ENCODE data around the gene IVNS1ABP. TPM values are rescaled to one million over a fixed set of nuclear protein-coding genes. Genes with fewer than 3 reads are reported as not detected.
"Not testable (repeated sequence)": the region's sequence is repeated elsewhere in the genome, so short reads cannot be mapped to it uniquely, and the experiment has no call there.

Gene IVNS1ABP
- total RNA-seq: 100 to 1,000 TPM; 261 to 265 TPM

- no peaks in the 10 kb centered on the region for H3K27me3 Mint-ChIP-seq
- POLR2A ChIA-PET: interaction anchor here (0.5 to 5.5 kb wide), 43 partner anchors 12 to 363 kb away, joined by 3 to 105 read pairs (median 5); partner anchors contain the start of genes SWT1 and TRMT1L
- H3K27ac Mint-ChIP-seq: peak within 1 kb of the TSS; percentile 96
- DNase-seq: peak; percentile 94
- ATAC-seq (ENCODE audit: low read depth): peak; percentile 82
- peaks cover 49% of the 10 kb centered on the region for H3K36me3 Mint-ChIP-seq
- H3K4me1 Mint-ChIP-seq: peaks cover 43% of the 10 kb centered on the region
- H3K4me3 Mint-ChIP-seq: peak within 1 kb of the TSS; percentile 96
- peaks cover 8% of the 10 kb centered on the region for H3K9me3 Mint-ChIP-seq
These were observed at the start of gene IVNS1ABP for GRCh38 chr1:185317034-185317885. TSS of gene IVNS1ABP (minus strand) at chr1:185317243. CDS start at chr1:185309493, 7,750 bp downstream.

- no peak overlapping the region for H3K4me3 Mint-ChIP-seq
- H3K36me3 Mint-ChIP-seq: peaks cover 41% of the 10 kb centered on the region
- H3K9me3 Mint-ChIP-seq: peaks cover 19% of the 10 kb centered on the region
- no peak for DNase-seq
- H3K27ac Mint-ChIP-seq: no peak overlapping the region
- POLR2A ChIA-PET: no interaction called here
- H3K27me3 Mint-ChIP-seq: no peaks in the 10 kb centered on the region
- no peak for ATAC-seq (ENCODE audit: low read depth)
- peaks cover 21% of the 10 kb centered on the region for H3K4me1 Mint-ChIP-seq
These were observed 48.9 kb upstream of the IVNS1ABP start for GRCh38 chr1:185365951-185366350.

- not testable (repeated sequence) for ATAC-seq (ENCODE audit: low read depth); H3K27ac Mint-ChIP-seq; H3K27me3 Mint-ChIP-seq; H3K4me3 Mint-ChIP-seq; DNase-seq
- peaks cover 21% of the 10 kb centered on the region for H3K9me3 Mint-ChIP-seq
- POLR2A ChIA-PET: interaction anchor here (0.5 kb wide), 1 partner anchor 12 kb away, joined by 3 read pairs; no protein-coding TSS in a partner anchor
- peaks cover 39% of the 10 kb centered on the region for H3K36me3 Mint-ChIP-seq
- H3K4me1 Mint-ChIP-seq: peaks cover 21% of the 10 kb centered on the region
These were observed 47.5 kb upstream of the IVNS1ABP start for GRCh38 chr1:185364528-185364927.

DNA sequence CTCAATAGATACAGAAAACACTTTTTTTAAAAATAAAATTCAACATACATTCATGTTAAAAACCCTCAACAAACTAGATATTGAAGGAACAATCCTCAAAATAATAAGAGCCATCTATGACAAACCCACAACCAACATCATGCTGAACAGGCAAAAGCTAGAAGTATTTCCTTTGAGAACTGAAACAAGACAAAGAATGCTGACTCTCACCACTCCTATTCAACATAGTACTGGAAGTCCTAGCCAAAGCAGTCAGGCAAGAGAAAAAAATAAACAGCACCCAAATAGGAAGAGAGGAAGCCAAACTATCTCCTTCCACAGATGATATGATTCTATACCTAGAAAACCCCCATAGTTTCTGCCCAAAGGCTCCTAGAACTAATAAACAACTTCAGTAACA, 46.2 kb upstream of the IVNS1ABP start:
- H3K4me3 Mint-ChIP-seq: no peak overlapping the region
- no peak for DNase-seq
- H3K27me3 Mint-ChIP-seq: no peaks in the 10 kb centered on the region
- ATAC-seq (ENCODE audit: low read depth): no peak
- no peak overlapping the region for H3K27ac Mint-ChIP-seq
- POLR2A ChIA-PET: no interaction called here
- peaks cover 46% of the 10 kb centered on the region for H3K36me3 Mint-ChIP-seq
- H3K9me3 Mint-ChIP-seq: peaks cover 23% of the 10 kb centered on the region
- peaks cover 10% of the 10 kb centered on the region for H3K4me1 Mint-ChIP-seq

GRCh38 chr1:185360714-185361113, 43.7 kb upstream of the IVNS1ABP start:
- peaks cover 10% of the 10 kb centered on the region for H3K4me1 Mint-ChIP-seq
- H3K27me3 Mint-ChIP-seq: no peaks in the 10 kb centered on the region
- H3K9me3 Mint-ChIP-seq: peaks cover 27% of the 10 kb centered on the region
- H3K36me3 Mint-ChIP-seq: peaks cover 53% of the 10 kb centered on the region
- DNase-seq (no peak), ATAC-seq (ENCODE audit: low read depth) (no peak)
- POLR2A ChIA-PET: no interaction called here
- no peak overlapping the region for H3K27ac Mint-ChIP-seq
- no peak overlapping the region for H3K4me3 Mint-ChIP-seq

- peaks cover 27% of the 10 kb centered on the region for H3K9me3 Mint-ChIP-seq
- no peak overlapping the region for H3K4me3 Mint-ChIP-seq
- peaks cover 50% of the 10 kb centered on the region for H3K36me3 Mint-ChIP-seq
- ATAC-seq (ENCODE audit: low read depth) (no peak), DNase-seq (no peak)
- no peak overlapping the region for H3K27ac Mint-ChIP-seq
- POLR2A ChIA-PET: no interaction called here
- peaks cover 7% of the 10 kb centered on the region for H3K4me1 Mint-ChIP-seq
- H3K27me3 Mint-ChIP-seq: no peaks in the 10 kb centered on the region
These were observed 41.9 kb upstream of the IVNS1ABP start for GRCh38 chr1:185358957-185359356.

- POLR2A ChIA-PET: no interaction called here
- Mint-ChIP-seq H3K4me1 (peaks cover under 1% of the 10 kb centered on the region), H3K36me3 (peaks cover 27% of the 10 kb centered on the region), H3K4me3 (no peak overlapping the region), H3K27me3 (no peaks in the 10 kb centered on the region), H3K27ac (no peak overlapping the region), H3K9me3 (peaks cover 11% of the 10 kb centered on the region)
- DNase-seq (no peak), ATAC-seq (ENCODE audit: low read depth) (no peak)
These were observed 38.9 kb upstream of the IVNS1ABP start for GRCh38 chr1:185355947-185356346.

GRCh38 chr1:185353124-185353523, 36.1 kb upstream of the IVNS1ABP start:
- no peak for ATAC-seq (ENCODE audit: low read depth)
- H3K4me1 Mint-ChIP-seq: peaks cover 14% of the 10 kb centered on the region
- peaks cover 5% of the 10 kb centered on the region for H3K9me3 Mint-ChIP-seq
- peaks cover 1% of the 10 kb centered on the region for H3K27me3 Mint-ChIP-seq
- H3K4me3 Mint-ChIP-seq: no peak overlapping the region
- no peak overlapping the region for H3K27ac Mint-ChIP-seq
- POLR2A ChIA-PET: interaction anchor here (1.4 kb wide), 1 partner anchor 14 kb away, joined by 5 read pairs; no protein-coding TSS in a partner anchor
- H3K36me3 Mint-ChIP-seq: peaks cover 21% of the 10 kb centered on the region
- no peak for DNase-seq

GRCh38 chr1:185351734-185352466, 34.9 kb upstream of the IVNS1ABP start:
- Mint-ChIP-seq H3K36me3 (peaks cover 20% of the 10 kb centered on the region), H3K27ac (no peak overlapping the region), H3K9me3 (peaks cover 4% of the 10 kb centered on the region), H3K4me3 (no peak overlapping the region), H3K4me1 (peaks cover 22% of the 10 kb centered on the region), H3K27me3 (peaks cover 1% of the 10 kb centered on the region)
- no peak for DNase-seq
- no peak for ATAC-seq (ENCODE audit: low read depth)
- POLR2A ChIA-PET: interaction anchor here (0.7 kb wide), 1 partner anchor 13 kb away, joined by 3 read pairs; no protein-coding TSS in a partner anchor

DNA sequence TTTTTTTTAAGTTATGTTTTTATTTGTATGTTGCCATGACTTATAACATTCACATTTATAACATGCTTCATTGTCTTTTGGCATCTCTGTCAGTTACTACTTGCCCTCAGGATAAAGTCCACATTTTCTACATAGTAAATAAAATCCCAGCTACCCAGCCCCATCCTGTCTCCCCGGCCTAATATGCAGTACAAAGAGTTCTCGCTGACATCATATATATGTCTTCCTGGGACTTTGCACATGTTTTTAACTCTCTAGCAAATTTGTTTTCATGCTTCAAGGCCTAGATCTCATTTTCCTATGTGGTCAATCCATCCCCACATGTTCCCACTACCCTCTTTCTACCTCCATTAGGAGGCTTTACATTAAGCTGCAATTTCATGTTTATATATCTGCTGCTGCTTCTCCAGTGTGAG, 33.0 kb upstream of the IVNS1ABP start:
- Mint-ChIP-seq H3K4me3 (no peak overlapping the region), H3K9me3 (peaks cover 1% of the 10 kb centered on the region), H3K4me1 (peaks cover 30% of the 10 kb centered on the region), H3K36me3 (peaks cover 19% of the 10 kb centered on the region), H3K27ac (no peak overlapping the region), H3K27me3 (peaks cover 1% of the 10 kb centered on the region)
- POLR2A ChIA-PET: no interaction called here
- DNase-seq (no peak), ATAC-seq (ENCODE audit: low read depth) (no peak)

DNA sequence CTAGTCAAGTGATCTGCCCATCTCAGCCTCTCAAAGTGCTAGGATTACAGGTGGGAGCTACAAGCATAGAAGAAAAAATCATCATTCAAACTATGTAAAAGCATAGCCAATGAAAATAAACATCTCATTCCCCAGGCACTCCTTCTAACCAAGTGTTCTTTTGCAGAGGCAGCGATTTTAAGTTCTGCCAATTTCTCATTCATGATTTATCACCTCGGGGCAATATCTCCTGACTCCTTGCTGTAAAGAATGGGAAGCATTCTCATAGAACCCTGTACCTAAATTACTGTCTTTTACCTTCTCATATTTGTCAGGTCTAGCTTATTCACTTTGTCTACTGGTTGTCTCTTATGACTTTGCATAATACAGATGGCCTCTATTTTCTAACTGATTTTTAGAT, 32.5 kb upstream of the IVNS1ABP start:
- ATAC-seq (ENCODE audit: low read depth): no peak
- no peak overlapping the region for H3K4me3 Mint-ChIP-seq
- peaks cover 1% of the 10 kb centered on the region for H3K27me3 Mint-ChIP-seq
- H3K27ac Mint-ChIP-seq: no peak overlapping the region
- H3K36me3 Mint-ChIP-seq: peaks cover 22% of the 10 kb centered on the region
- peaks cover 33% of the 10 kb centered on the region for H3K4me1 Mint-ChIP-seq
- DNase-seq: no peak
- H3K9me3 Mint-ChIP-seq: peaks cover 1% of the 10 kb centered on the region
- POLR2A ChIA-PET: interaction anchor here (0.6 kb wide), 1 partner anchor 8 kb away, joined by 3 read pairs; no protein-coding TSS in a partner anchor

GRCh38 chr1:185348985-185349384, 31.9 kb upstream of the IVNS1ABP start:
- Mint-ChIP-seq H3K27ac (no peak overlapping the region), H3K36me3 (peaks cover 25% of the 10 kb centered on the region), H3K4me3 (no peak overlapping the region), H3K4me1 (peaks cover 36% of the 10 kb centered on the region), H3K9me3 (peaks cover 1% of the 10 kb centered on the region), H3K27me3 (peaks cover 1% of the 10 kb centered on the region)
- ATAC-seq (ENCODE audit: low read depth) (no peak), DNase-seq (no peak)
- POLR2A ChIA-PET: interaction anchor here (0.6 kb wide), 2 partner anchors 8 to 210 kb away, joined by 3 to 6 read pairs; no protein-coding TSS in a partner anchor

DNA sequence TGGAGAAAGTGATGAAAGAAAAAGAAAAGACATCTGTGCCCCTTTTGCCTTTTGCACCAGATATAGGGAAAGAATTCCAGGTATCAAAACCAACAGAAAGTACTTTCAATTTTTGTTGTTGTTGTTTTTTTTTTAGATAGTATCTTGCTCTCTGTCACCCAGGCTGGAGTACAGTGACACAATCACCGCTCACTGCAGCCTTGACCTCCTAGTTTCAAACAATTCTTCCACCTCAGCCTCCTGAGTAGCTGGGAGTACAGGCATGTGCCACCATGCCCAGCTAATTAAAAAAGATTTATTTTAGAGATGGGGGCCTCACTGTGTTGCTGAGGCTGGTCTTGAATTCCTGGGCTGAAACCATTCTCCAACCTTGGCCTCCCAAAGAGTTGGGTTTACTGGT, 31.3 kb upstream of the IVNS1ABP start:
- Mint-ChIP-seq H3K4me1 (peaks cover 36% of the 10 kb centered on the region), H3K36me3 (peaks cover 26% of the 10 kb centered on the region), H3K27me3 (peaks cover 1% of the 10 kb centered on the region), H3K4me3 (no peak overlapping the region), H3K9me3 (peaks cover 1% of the 10 kb centered on the region), H3K27ac (no peak overlapping the region)
- ATAC-seq (ENCODE audit: low read depth) (no peak), DNase-seq (no peak)
- POLR2A ChIA-PET: interaction anchor here (1.7 kb wide), 1 partner anchor 9 kb away, joined by 5 read pairs; no protein-coding TSS in a partner anchor

Data from activated naive CD8-positive, alpha-beta T cell treated with anti-CD3 and anti-CD28 coated beads, Interleukin-2, amount 10 ng/mL, durations not matched to agents 7 days and 5 days (primary cell).